GM06990 (cell line): ENCODE measurements around the gene FMR1.

Source experiments
- DNase-seq: peaks from one replicate; pipeline ENCODE4 v3.0.0-alpha.2; 2011; ENCODE audit not compliant: insufficient read length; ENCODE audit errors: extremely low read depth
- H3K27me3 ChIP-seq: replicated peaks from 2 replicates; pipeline ENCODE4 v1.6.0; 2011; ENCODE audit warnings: low read length; ENCODE audit not compliant: control insufficient read depth, insufficient read depth
- H3K36me3 ChIP-seq: 2 replicates; pipeline ENCODE4 v1.5.1; 2011; ENCODE audit warnings: low read length; ENCODE audit not compliant: control insufficient read depth, insufficient read depth
- H3K4me3 ChIP-seq: replicated peaks from 2 replicates; pipeline ENCODE4 v1.5.1; 2011; ENCODE audit warnings: low read depth, mild to moderate bottlenecking, control low read depth, low read length
- TF ChIP-seq, protein P1 (sequence below): IDR thresholded peaks from 2 replicates; pipeline ENCODE4 v1.5.1; 2011; ENCODE audit warnings: low read length, control low read depth, mild to moderate bottlenecking, inconsistent platforms; ENCODE audit not compliant: insufficient read depth, poor library complexity, severe bottlenecking

FMR1 gene

DNA sequence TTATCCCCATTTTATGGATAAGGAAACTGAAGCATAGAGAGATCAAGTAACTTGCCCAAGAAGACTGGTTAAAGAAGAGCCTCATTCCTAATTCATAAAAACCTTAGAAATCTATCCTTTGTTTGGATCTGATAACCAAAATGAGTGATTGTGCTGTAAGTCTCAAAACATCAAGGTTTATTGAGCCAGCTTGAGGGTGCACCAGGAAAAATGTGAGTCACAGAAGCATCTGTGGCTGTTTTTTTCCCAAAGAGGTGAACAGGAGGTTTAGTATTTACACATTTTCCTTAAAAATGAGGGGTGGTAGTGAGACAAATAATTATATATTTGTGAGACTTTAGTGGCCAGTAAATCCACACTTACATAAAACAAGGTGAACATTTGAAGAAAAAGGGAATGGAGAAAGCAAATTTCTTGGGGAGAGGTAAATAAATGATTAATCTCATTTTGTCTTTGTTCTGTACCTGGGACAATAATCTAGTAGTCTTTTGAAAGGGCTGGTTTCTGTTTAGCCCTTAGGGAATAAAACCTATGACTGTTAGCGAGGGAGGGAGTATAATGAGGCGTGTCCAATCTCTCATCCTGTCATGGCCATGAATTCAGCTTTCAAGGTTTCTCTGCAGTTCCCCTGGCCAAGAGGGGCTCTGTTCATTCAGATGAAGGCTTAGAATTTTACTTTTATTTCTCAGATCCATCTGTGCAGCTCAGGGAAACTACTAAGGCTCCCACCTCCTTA is 12.2 kb upstream of the FMR1 start:
- no peaks in the 10 kb centered on the region for H3K36me3 ChIP-seq
- H3K4me3 ChIP-seq: no peak overlapping the region
- DNase-seq: no peak
- H3K27me3 ChIP-seq: no peaks in the 10 kb centered on the region
- TF ChIP-seq, protein P1, sequence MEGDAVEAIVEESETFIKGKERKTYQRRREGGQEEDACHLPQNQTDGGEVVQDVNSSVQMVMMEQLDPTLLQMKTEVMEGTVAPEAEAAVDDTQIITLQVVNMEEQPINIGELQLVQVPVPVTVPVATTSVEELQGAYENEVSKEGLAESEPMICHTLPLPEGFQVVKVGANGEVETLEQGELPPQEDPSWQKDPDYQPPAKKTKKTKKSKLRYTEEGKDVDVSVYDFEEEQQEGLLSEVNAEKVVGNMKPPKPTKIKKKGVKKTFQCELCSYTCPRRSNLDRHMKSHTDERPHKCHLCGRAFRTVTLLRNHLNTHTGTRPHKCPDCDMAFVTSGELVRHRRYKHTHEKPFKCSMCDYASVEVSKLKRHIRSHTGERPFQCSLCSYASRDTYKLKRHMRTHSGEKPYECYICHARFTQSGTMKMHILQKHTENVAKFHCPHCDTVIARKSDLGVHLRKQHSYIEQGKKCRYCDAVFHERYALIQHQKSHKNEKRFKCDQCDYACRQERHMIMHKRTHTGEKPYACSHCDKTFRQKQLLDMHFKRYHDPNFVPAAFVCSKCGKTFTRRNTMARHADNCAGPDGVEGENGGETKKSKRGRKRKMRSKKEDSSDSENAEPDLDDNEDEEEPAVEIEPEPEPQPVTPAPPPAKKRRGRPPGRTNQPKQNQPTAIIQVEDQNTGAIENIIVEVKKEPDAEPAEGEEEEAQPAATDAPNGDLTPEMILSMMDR: no peak

DNA sequence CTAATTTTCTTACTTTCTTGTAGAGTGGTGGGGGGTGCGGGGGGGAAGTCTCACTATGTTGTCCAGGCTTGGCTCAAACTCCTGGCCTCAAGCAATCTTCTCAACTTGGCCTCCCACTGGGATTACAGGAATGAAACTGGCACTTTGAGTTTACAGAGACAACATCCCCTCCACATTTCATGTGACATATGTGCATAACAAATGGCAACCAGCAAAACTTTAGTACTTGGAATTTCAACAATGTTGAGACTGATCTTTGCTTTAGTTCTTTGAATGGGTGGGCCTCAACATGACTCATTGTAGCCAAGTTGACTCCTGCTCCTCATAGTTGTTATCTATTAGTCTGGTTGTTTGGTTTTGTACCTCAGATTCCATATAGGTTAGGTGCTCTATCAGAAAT is 11.4 kb upstream of the FMR1 start:
- Histone ChIP-seq H3K27me3 (no peaks in the 10 kb centered on the region), H3K36me3 (no peaks in the 10 kb centered on the region), H3K4me3 (no peak overlapping the region)
- TF ChIP-seq, protein P1: no peak
- DNase-seq: no peak

DNA sequence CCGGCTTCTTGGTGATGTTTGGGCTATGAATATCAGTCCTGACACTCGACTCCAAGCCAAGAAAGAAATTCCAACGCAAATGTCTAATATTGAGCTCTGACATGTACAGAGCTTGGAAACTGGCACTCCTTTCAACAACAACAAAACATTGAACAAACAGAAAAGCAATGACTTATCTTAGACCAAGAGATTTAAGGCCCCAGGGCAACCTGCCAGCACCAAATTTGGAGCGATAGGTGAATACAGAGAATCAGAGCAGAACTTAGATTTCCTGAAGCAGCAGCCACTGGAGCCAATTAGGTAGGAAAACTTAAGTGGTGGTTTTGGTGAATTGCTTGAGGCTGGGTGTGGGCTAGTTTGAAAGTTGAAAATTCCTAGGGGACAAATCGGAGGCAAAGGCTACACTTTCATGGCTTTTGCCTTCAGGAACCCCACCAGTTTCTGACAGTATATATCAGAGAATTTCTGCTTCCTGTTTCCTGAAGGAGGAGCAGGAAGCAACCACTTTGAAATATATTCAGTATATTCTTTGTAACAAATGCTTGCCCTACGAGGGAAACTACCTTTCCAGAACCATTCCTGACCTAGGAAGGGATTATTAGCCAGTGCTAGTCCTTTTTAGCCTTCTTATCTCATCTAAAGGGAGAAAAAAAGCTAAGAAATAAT is 10.1 kb upstream of the FMR1 start:
- no peak for DNase-seq
- TF ChIP-seq, protein P1: no peak
- Histone ChIP-seq H3K4me3 (no peak overlapping the region), H3K36me3 (no peaks in the 10 kb centered on the region), H3K27me3 (no peaks in the 10 kb centered on the region)

- DNase-seq: no peak
- no peak overlapping the region for H3K4me3 ChIP-seq
- TF ChIP-seq, protein P1: no peak
- no peaks in the 10 kb centered on the region for H3K27me3 ChIP-seq
- H3K36me3 ChIP-seq: no peaks in the 10 kb centered on the region
These were observed 9.4 kb upstream of the FMR1 start for GRCh38 chrX:147902270-147902669.

GRCh38 chrX:147908106-147908505 is 3.6 kb upstream of the FMR1 start:
- H3K36me3 ChIP-seq: no peaks in the 10 kb centered on the region

More at GRCh38 chrX:147908106-147908505, 3.6 kb upstream of the FMR1 start:
- no peak overlapping the region for H3K4me3 ChIP-seq
- TF ChIP-seq, protein P1: no peak
- no peaks in the 10 kb centered on the region for H3K27me3 ChIP-seq
- no peak for DNase-seq
